ENCODE data around the gene CDC42EP1. TPM values are rescaled to one million over a fixed set of nuclear protein-coding genes. Genes with fewer than 3 reads are reported as not detected.
A peak's percentile ranks its signal among the peaks of the same experiment; 100 is the strongest.

CDC42EP1 gene
- total and polyA plus RNA-seq, 2 experiments from 2014 or later = 7.7 to 10.2 TPM

GRCh38 chr22:37569009-37569920 lies 9.0 kb downstream of the CDC42EP1 start:
- H3F3A ChIP-seq (replicated peaks; ENCODE audit: low read depth) = peaks cover 12% of the 10 kb centered on the region; the same call in 1 of the 2 replicates
- no peak overlapping the region; the same call in 2 of the 3 replicates for H3K4me3 Mint-ChIP-seq
- H3K9me2 ChIP-seq (ENCODE audit: insufficient read depth) = no peaks in the 10 kb centered on the region
- peak; percentile 39 for ATAC-seq
- peak overlapping the region; percentile 40 for H3K27ac Mint-ChIP-seq
- peaks cover 10% of the 10 kb centered on the region for H3K27me3 Mint-ChIP-seq (ENCODE audit: insufficient read depth, low read depth, poor library complexity)
- H3K79me2 ChIP-seq (replicated peaks; ENCODE audit: insufficient read depth) = 0 out of 2 replicates have a peak, but pooled peaks cover under 1% of the 10 kb centered on the region
- no peaks in the 10 kb centered on the region for H4K20me1 ChIP-seq (replicated peaks; ENCODE audit: insufficient read depth)
- H2AFZ ChIP-seq = no peak overlapping the region
- H3K4me3 ChIP-seq = no peak overlapping the region
- no peak overlapping the region for H3K27ac ChIP-seq (ENCODE audit: low read depth)
- H3K4me1 ChIP-seq (ENCODE audit: insufficient read depth) = peaks cover 18% of the 10 kb centered on the region
- 0 out of 2 replicates have a peak overlapping the region, but pooled peaks have one; percentile 43 for H3K4me2 ChIP-seq
- peak; percentile 59 for DNase-seq (ENCODE audit: low spot score)
- no peaks in the 10 kb centered on the region for H3K36me3 ChIP-seq (ENCODE audit: insufficient read depth)
- no peaks in the 10 kb centered on the region for H3K27me3 ChIP-seq (ENCODE audit: insufficient read depth)
- H3K9me3 Mint-ChIP-seq = no peaks in the 10 kb centered on the region
- TF ChIP-seq EZH2phosphoT487 (IDR thresholded peaks at IDR 0.05; ENCODE audit: unreplicated experiment) (no peak), POLR2AphosphoS5 (IDR thresholded peaks at IDR 0.05; ENCODE audit: low read depth) (peak; percentile 20; the same call in 1 of the 2 replicates)
- peaks cover 8% of the 10 kb centered on the region for H3K36me3 Mint-ChIP-seq (ENCODE audit: low read depth)
- peaks cover 33% of the 10 kb centered on the region for H3K4me1 Mint-ChIP-seq

GRCh38 chr22:37569921-37570660 lies 9.8 kb downstream of the CDC42EP1 start:
- H4K20me1 ChIP-seq (replicated peaks; ENCODE audit: insufficient read depth) = no peaks in the 10 kb centered on the region

More at GRCh38 chr22:37569921-37570660, 9.8 kb downstream of the CDC42EP1 start:
- Mint-ChIP-seq H3K4me3 (no peak overlapping the region; the same call in 2 of the 3 replicates), H3K27me3 (ENCODE audit: insufficient read depth, low read depth, poor library complexity) (peaks cover 14% of the 10 kb centered on the region), H3K27ac (peak overlapping the region; percentile 40; the same call in 1 of the 2 replicates), H3K9me3 (no peaks in the 10 kb centered on the region), H3K4me1 (peaks cover 28% of the 10 kb centered on the region), H3K36me3 (ENCODE audit: low read depth) (peaks cover 8% of the 10 kb centered on the region)
- ATAC-seq (no peak), DNase-seq (ENCODE audit: low spot score) (peak; percentile 38)
- Histone ChIP-seq H3F3A (replicated peaks; ENCODE audit: low read depth) (0 out of 2 replicates have a peak, but pooled peaks cover 12% of the 10 kb centered on the region), H3K79me2 (replicated peaks; ENCODE audit: insufficient read depth) (no peaks in the 10 kb centered on the region), H3K9me2 (ENCODE audit: insufficient read depth) (no peaks in the 10 kb centered on the region), H3K27ac (ENCODE audit: low read depth) (no peak overlapping the region), H3K4me3 (no peak overlapping the region), H3K4me2 (0 out of 2 replicates have a peak overlapping the region, but pooled peaks have one; percentile 43), H3K4me1 (ENCODE audit: insufficient read depth) (peaks cover 14% of the 10 kb centered on the region), H3K36me3 (ENCODE audit: insufficient read depth) (no peaks in the 10 kb centered on the region), H2AFZ (no peak overlapping the region), H3K27me3 (ENCODE audit: insufficient read depth) (no peaks in the 10 kb centered on the region)
- TF ChIP-seq CREB1 (CRISPR knock-in tag; IDR thresholded peaks at IDR 0.05; ENCODE audit: low read depth) (no peak), STAT1 (IDR thresholded peaks at IDR 0.05; ENCODE audit: unreplicated experiment) (no peak), POLR2AphosphoS5 (IDR thresholded peaks at IDR 0.05; ENCODE audit: low read depth) (no peak), EZH2phosphoT487 (IDR thresholded peaks at IDR 0.05; ENCODE audit: unreplicated experiment) (no peak), ZNF114 (CRISPR knock-in tag; IDR thresholded peaks at IDR 0.05) (no peak), CTCF (conservative IDR thresholded peaks at IDR 0.05; ENCODE audit: low read depth in 2 of 2) (no peak), NANOG (IDR thresholded peaks at IDR 0.05; ENCODE audit: borderline replicate concordance) (no peak), ETS1 (IDR thresholded peaks at IDR 0.05) (no peak)
- TF ChIP-seq, protein P1, sequence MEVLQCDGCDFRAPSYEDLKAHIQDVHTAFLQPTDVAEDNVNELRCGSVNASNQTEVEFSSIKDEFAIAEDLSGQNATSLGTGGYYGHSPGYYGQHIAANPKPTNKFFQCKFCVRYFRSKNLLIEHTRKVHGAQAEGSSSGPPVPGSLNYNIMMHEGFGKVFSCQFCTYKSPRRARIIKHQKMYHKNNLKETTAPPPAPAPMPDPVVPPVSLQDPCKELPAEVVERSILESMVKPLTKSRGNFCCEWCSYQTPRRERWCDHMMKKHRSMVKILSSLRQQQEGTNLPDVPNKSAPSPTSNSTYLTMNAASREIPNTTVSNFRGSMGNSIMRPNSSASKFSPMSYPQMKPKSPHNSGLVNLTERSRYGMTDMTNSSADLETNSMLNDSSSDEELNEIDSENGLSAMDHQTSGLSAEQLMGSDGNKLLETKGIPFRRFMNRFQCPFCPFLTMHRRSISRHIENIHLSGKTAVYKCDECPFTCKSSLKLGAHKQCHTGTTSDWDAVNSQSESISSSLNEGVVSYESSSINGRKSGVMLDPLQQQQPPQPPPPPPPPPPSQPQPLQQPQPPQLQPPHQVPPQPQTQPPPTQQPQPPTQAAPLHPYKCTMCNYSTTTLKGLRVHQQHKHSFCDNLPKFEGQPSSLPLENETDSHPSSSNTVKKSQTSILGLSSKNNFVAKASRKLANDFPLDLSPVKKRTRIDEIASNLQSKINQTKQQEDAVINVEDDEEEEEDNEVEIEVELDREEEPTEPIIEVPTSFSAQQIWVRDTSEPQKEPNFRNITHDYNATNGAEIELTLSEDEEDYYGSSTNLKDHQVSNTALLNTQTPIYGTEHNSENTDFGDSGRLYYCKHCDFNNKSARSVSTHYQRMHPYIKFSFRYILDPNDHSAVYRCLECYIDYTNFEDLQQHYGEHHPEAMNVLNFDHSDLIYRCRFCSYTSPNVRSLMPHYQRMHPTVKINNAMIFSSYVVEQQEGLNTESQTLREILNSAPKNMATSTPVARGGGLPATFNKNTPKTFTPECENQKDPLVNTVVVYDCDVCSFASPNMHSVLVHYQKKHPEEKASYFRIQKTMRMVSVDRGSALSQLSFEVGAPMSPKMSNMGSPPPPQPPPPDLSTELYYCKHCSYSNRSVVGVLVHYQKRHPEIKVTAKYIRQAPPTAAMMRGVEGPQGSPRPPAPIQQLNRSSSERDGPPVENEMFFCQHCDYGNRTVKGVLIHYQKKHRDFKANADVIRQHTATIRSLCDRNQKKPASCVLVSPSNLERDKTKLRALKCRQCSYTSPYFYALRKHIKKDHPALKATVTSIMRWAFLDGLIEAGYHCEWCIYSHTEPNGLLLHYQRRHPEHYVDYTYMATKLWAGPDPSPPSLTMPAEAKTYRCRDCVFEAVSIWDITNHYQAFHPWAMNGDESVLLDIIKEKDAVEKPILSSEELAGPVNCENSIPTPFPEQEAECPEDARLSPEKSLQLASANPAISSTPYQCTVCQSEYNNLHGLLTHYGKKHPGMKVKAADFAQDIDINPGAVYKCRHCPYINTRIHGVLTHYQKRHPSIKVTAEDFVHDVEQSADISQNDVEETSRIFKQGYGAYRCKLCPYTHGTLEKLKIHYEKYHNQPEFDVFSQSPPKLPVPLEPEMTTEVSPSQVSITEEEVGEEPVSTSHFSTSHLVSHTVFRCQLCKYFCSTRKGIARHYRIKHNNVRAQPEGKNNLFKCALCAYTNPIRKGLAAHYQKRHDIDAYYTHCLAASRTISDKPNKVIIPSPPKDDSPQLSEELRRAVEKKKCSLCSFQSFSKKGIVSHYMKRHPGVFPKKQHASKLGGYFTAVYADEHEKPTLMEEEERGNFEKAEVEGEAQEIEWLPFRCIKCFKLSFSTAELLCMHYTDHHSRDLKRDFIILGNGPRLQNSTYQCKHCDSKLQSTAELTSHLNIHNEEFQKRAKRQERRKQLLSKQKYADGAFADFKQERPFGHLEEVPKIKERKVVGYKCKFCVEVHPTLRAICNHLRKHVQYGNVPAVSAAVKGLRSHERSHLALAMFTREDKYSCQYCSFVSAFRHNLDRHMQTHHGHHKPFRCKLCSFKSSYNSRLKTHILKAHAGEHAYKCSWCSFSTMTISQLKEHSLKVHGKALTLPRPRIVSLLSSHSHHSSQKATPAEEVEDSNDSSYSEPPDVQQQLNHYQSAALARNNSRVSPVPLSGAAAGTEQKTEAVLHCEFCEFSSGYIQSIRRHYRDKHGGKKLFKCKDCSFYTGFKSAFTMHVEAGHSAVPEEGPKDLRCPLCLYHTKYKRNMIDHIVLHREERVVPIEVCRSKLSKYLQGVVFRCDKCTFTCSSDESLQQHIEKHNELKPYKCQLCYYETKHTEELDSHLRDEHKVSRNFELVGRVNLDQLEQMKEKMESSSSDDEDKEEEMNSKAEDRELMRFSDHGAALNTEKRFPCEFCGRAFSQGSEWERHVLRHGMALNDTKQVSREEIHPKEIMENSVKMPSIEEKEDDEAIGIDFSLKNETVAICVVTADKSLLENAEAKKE (CRISPR knock-in tag; IDR thresholded peaks at IDR 0.05) = no peak
